22Rv1 (cell line): Measurements from ENCODE around the gene MANSC1.
A peak's percentile ranks its signal among the peaks of the same experiment; 100 is the strongest.

Source experiments
- CTCF ChIP-seq: fragments of 450-650 bp; IDR thresholded peaks from 2 replicates; pipeline ENCODE4 v1.5.1; 2017; ENCODE audit warnings: mild to moderate bottlenecking
- ZFX ChIP-seq: fragments of 450-650 bp; IDR thresholded peaks from 2 replicates; pipeline ENCODE4 v1.6.1; 2017; ENCODE audit warnings: antibody characterized with exemption, borderline replicate concordance

GRCh38 chr12:12398026-12398859, 48.2 kb upstream of the MANSC1 start:
- TF ChIP-seq CTCF (peak; percentile 54), ZFX (no peak)
